HG03378 (cell line): ENCODE data around the gene CD248.
"Not testable (repeated sequence)": the region's sequence is repeated elsewhere in the genome, so short reads cannot be mapped to it uniquely, and the experiment has no call there.

ENCODE experiments used
- ATAC-seq: cut with Tn5 transposase; IDR thresholded peaks from one replicate; pipeline ENCODE4 v1.9.1; 2021; ENCODE audit warnings: mild to moderate bottlenecking, moderate library complexity; ENCODE audit not compliant: unreplicated experiment

Gene CD248

DNA sequence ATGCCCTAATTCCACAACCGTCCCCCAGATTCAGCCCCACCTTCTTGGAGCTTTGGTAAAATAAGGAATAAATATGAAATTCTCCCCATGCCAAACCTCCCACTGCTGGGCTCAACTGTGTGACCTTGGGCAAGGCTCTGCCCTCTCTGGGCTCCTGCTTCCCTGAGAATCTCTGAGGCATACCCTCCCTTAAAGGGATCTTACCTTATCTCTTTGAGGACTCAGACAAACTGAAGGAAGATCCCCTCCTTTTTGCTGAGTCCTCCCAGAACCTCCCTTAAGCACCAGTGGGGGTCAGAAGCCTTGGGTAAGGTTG is 2.7 kb downstream of the CD248 start:
- ATAC-seq = no peak

GRCh38 chr11:66313321-66314185 is 3.3 kb downstream of the CD248 start:
- no peak for ATAC-seq

GRCh38 chr11:66312549-66313320 is 4.1 kb downstream of the CD248 start:
- peak; percentile 42 for ATAC-seq

- ATAC-seq = peak; percentile 64
Observed at GRCh38 chr11:66311965-66312548, 4.8 kb downstream of the CD248 start.

- peak; percentile 38 for ATAC-seq
Observed at GRCh38 chr11:66311470-66311964, 5.3 kb downstream of the CD248 start.

- ATAC-seq = not testable (repeated sequence)
Observed at GRCh38 chr11:66310803-66311440, 5.9 kb downstream of the CD248 start.

GRCh38 chr11:66310324-66310723 is 6.5 kb downstream of the CD248 start:
- no peak for ATAC-seq

GRCh38 chr11:66309475-66309874 is 7.4 kb downstream of the CD248 start:
- ATAC-seq = no peak

- ATAC-seq = no peak
Observed at GRCh38 chr11:66302656-66303055, 14.2 kb downstream of the CD248 start.

- ATAC-seq = no peak
Observed at GRCh38 chr11:66299186-66299585, 17.7 kb downstream of the CD248 start.

GRCh38 chr11:66297610-66298009 is 19.2 kb downstream of the CD248 start:
- no peak for ATAC-seq

DNA sequence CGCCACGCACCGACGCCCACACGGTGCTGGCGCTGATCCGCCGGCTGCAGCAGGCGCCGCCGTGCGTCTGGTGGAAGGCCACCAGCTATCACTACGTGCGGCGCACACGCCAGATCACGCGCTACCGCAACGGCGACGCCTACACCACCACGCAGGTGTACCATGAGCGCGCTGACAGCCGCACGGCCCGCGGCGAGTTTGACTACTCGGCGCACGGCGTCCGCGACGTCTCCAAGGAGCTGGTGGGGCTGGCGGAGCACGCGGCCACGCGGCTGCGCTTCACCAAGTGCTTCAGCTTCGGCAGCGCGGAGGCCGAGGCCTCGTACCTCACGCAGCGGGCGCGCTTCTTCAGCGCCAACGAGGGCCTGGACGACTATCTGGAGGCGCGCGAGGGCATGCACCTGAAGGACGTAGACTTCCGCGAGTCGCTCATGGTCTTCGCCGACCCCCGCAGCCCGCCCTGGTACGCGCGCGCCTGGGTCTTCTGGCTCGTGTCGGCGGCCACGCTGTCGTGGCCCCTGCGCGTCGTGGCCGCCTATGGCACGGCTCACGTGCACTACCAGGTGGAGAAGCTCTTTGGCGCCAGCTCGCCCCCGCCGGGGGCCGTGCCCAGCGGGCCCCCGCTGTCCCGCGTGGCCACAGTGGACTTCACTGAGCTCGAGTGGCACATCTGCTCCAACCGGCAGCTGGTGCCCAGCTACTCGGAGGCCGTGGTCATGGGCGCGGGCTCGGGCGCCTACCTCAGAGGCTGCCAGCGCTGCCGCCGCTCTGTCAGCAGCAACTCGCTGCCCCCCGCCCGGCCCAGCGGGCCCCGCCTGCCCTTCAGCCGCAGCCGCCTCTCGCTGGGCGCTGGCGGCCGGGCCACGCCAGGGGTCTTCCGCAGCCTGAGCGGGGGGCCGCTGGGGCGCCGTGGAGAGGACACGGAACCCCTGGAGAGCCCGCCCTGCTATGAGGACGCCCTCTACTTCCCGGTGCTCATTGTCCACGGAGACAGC is 21.9 kb downstream of the CD248 start:
- ATAC-seq = no peak

DNA sequence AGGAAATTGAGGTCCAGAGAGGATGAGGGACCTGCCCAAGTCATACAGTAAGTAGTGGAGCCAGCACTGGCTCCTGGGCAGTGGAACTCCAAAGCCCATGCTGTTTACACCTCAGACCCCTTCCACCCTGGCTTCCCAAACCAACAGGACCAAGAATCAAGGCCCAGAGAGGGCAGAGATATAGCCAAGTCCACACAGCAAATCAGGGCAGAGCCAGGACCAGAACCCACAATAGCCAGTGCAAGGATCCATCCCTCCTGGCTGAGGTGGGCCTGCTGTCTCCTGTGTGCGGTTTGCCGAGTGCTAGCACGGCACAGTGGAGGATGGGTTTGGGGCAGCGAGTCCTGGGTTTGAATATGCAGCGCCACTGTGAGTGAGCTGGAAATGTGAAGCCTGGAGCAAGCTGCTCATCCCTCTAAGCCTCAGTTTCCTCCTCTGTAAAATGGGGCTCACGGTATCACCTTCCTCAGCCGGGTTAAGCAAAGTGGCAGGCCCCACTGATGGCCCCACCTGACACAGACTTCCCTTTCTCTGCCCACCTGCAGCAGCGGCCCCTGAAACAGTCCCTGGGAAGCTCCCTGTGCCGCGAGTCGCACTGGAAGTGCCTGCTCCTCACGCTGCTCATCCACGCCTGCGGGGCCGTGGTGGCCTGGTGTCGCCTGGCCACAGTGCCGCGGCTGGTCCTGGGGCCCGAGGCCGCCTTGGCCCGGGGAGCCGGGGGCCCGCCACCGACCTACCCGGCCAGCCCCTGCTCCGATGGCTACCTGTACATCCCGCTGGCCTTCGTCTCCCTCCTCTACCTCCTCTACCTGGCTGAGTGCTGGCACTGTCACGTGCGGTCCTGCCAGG is 22.8 kb downstream of the CD248 start:
- no peak for ATAC-seq

DNA sequence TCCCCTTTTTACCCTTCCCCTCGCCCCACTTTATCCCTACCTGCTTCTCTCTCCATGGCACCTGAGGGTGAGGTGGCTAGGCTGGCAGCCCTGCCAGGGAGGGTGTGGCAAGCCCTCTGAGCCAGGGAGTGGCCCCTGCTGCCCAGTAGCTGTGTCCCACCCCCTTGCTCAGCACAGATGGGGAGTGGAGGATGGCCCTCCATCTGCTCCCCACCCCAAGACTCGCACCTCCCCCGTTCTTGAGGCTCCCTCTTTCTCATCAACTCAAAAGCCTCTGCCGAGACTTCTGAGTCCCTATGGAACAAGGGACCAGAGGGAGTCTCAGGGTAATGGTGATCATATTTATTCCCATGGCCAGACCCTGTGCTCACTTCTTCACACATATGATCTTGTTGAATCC is 23.5 kb downstream of the CD248 start:
- ATAC-seq = no peak

- no peak for ATAC-seq
Observed at GRCh38 chr11:66292543-66293332, 24.1 kb downstream of the CD248 start.

DNA sequence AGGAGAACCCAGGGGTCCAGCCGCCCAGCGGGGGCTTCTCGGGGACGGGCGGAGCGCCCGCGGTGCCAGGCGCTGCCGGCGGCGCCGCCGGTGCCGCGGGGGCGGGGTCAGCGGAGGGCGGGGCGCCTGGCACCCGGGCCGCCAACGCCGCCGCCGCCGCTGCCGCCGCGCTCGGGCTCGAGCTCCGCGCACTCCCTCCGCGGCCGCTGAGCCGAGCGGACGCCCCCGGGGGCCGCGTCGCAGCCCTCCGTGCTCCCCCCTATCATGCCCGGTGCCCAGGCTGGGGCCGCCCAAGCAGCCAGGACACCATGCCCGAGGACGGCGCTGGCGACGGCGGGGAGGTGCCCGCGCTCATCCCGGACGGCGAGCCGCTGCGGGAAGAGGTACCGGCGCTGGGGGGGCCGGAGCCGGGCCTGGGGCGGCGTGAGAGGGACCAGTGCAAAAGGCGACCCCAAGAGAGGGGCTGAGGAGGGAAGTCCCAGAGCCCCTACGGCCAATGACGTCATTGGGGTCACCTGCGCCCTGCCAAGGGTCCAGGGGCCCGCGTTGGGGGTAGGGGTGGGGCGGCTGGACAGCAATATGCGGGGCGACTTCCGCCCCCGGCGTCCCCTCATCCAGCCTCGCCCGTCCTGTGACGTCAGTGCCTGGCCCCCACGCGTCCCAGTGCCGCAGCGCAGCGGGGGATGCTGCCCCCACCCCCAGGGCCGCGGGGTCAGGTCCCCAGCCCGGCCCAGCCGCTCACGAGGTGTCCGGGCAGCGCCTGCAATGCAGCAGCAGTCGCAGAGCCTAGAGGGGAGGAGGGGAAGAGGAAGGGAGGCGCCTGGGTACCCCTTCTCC is 24.9 kb downstream of the CD248 start, which contains the start of gene TMEM151A:
TSS of gene TMEM151A (plus strand) at position 189 of the 837 bp plus-strand sequence. CDS start at position 309, 120 bp downstream.
- ATAC-seq = no peak

GRCh38 chr11:66291303-66291705 is 25.5 kb downstream of the CD248 start:
- no peak for ATAC-seq
